ENCODE data around the gene GPR137.

The GPR137 gene

GRCh38 chr11:64304316-64305072 is 18.8 kb downstream of the GPR137 start (continued):
- TF ChIP-seq PRDM10 (tag by site-specific recombination; IDR thresholded peaks at IDR 0.05), result peak; percentile 35; the same call in 1 of the 2 replicates
- no peak for TF ChIP-seq AEBP2 (tag by site-specific recombination; IDR thresholded peaks at IDR 0.05; ENCODE audit: borderline replicate concordance)
- TF ChIP-seq ZXDB (tag by site-specific recombination; IDR thresholded peaks at IDR 0.05), result 0 out of 2 replicates have a peak, but pooled peaks have one; percentile 23
- TF ChIP-seq OVOL3 (tag by site-specific recombination; IDR thresholded peaks at IDR 0.05), result no peak
- 0 out of 2 replicates have a peak, but pooled peaks have one; percentile 9 for TF ChIP-seq KLF1 (tag by site-specific recombination; IDR thresholded peaks at IDR 0.05)
- TF ChIP-seq REST (tag by site-specific recombination; IDR thresholded peaks at IDR 0.05), result no peak
- TF ChIP-seq ZBTB48 (tag by site-specific recombination; IDR thresholded peaks at IDR 0.05), result peak; percentile 99
- no peak for TF ChIP-seq ZNF266 (tag by site-specific recombination; IDR thresholded peaks at IDR 0.05; ENCODE audit: low read depth)
- peak; percentile 57; the same call in 1 of the 2 replicates for TF ChIP-seq IKZF3 (tag by site-specific recombination; IDR thresholded peaks at IDR 0.05)
- no peak for TF ChIP-seq ZBTB49 (tag by site-specific recombination; IDR thresholded peaks at IDR 0.05; ENCODE audit: low read depth)
- no peak for TF ChIP-seq ZNF626 (tag by site-specific recombination; IDR thresholded peaks at IDR 0.05)
- TF ChIP-seq ZNF629 (tag by site-specific recombination; IDR thresholded peaks at IDR 0.05), result peak; percentile 19; the same call in 1 of the 2 replicates
- no peak for TF ChIP-seq ZNF18 (tag by site-specific recombination; IDR thresholded peaks at IDR 0.05)
- no peak for TF ChIP-seq ZNF704 (tag by site-specific recombination; IDR thresholded peaks at IDR 0.05)
- no peak for TF ChIP-seq ZNF664 (tag by site-specific recombination; IDR thresholded peaks at IDR 0.05)
- peak; percentile 42 for TF ChIP-seq ZNF341 (tag by site-specific recombination; IDR thresholded peaks at IDR 0.05; ENCODE audit: low read depth)
- TF ChIP-seq ZFP37 (tag by site-specific recombination; IDR thresholded peaks at IDR 0.05), result no peak
- TF ChIP-seq CTCF (tag by site-specific recombination; IDR thresholded peaks at IDR 0.05), result peak; percentile 87
- TF ChIP-seq ZBTB8A (tag by site-specific recombination; IDR thresholded peaks at IDR 0.05), result 0 out of 2 replicates have a peak, but pooled peaks have one; percentile 51
- TF ChIP-seq SP2 (tag by site-specific recombination; IDR thresholded peaks at IDR 0.05), result 0 out of 2 replicates have a peak, but pooled peaks have one; percentile 15
- TF ChIP-seq ZIC2 (tag by site-specific recombination; IDR thresholded peaks at IDR 0.05), result no peak
